ENCODE data around the gene ARL8A. TPM values are rescaled to one million over a fixed set of nuclear protein-coding genes. Genes with fewer than 3 reads are reported as not detected.

The ARL8A gene
- total RNA-seq, 2 experiments from 2014 or later: 25.1 to 44.6 TPM

GRCh38 chr1:202130816-202131522 is 13.6 kb downstream of the ARL8A start:
- no TSS peak for BruUV-seq (replicated peaks)
- H3K4me3 ChIP-seq (ENCODE audit: low read depth, low read length, poor library complexity, severe bottlenecking): no peak overlapping the region
- H3K9me3 ChIP-seq (ENCODE audit: low read length): no peaks in the 10 kb centered on the region
- no peak for TF ChIP-seq EZH2phosphoT487 (IDR thresholded peaks at IDR 0.05; ENCODE audit: borderline replicate concordance, low read depth, low read length)
- no peak overlapping the region for H3K27ac ChIP-seq (ENCODE audit: low read depth, low read length, poor library complexity, severe bottlenecking)
- ChIA-PET POLR2A (interaction anchor here (0.8 kb wide), 1 partner anchor 123 kb away, joined by 3 read pairs; no protein-coding TSS in a partner anchor), CTCF (ENCODE audit: unreplicated experiment) (interaction anchor here (0.6 kb wide), 1 partner anchor 376 kb away, joined by 3 read pairs; no protein-coding TSS in a partner anchor)
- no peak for DNase-seq (ENCODE audit: low spot score)
- H3K4me1 ChIP-seq (ENCODE audit: insufficient read depth, low read length, poor library complexity, severe bottlenecking): no peaks in the 10 kb centered on the region
- H4K20me1 ChIP-seq (ENCODE audit: insufficient read depth, low read length): no peaks in the 10 kb centered on the region; the same call in 1 of the 2 replicates
- no peak overlapping the region for H3K4me2 ChIP-seq (ENCODE audit: low read length)
- no peak overlapping the region for H2AFZ ChIP-seq (ENCODE audit: low read length)
- intact Hi-C loops (cut with micrococcal nuclease; ENCODE audit: unreplicated experiment): no loop called here
- peaks cover 39% of the 10 kb centered on the region for H3K36me3 ChIP-seq (ENCODE audit: insufficient read depth, low read length)
- H3K79me2 ChIP-seq (ENCODE audit: insufficient read depth, low read depth, low read length): no peaks in the 10 kb centered on the region
- no peaks in the 10 kb centered on the region for H3K9me2 ChIP-seq (ENCODE audit: insufficient read depth, low read length)

DNA sequence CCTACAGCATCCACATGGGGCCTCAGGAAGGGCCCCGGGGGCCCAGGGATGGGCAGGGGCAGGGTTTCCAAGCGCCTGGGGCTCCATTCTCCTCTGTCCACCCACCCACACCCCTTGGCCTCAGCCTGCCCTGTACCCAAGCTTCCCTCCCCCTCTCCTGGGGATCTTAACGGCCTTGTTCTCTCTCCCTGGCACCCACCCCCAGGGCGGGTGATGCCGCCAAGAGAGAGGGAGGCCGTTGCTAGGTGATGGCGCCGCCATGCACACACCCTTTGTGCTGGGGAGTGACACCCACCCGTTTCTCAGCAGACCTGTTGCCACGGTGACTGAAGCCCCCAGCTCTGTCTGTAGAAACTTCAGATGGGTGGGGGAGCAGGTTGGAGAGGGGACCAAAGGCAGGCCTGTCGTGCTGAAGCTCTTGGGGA is 14.2 kb downstream of the ARL8A start:
- CTCF ChIA-PET (ENCODE audit: unreplicated experiment): interaction anchor here (0.6 kb wide), 1 partner anchor 376 kb away, joined by 3 read pairs; no protein-coding TSS in a partner anchor
- Histone ChIP-seq H3K9me3 (ENCODE audit: low read length) (no peaks in the 10 kb centered on the region), H3K4me2 (ENCODE audit: low read length) (no peak overlapping the region), H2AFZ (ENCODE audit: low read length) (no peak overlapping the region), H3K36me3 (ENCODE audit: insufficient read depth, low read length) (peaks cover 32% of the 10 kb centered on the region), H3K27ac (ENCODE audit: low read depth, low read length, poor library complexity, severe bottlenecking) (no peak overlapping the region), H3K9me2 (ENCODE audit: insufficient read depth, low read length) (no peaks in the 10 kb centered on the region), H3K4me1 (ENCODE audit: insufficient read depth, low read length, poor library complexity, severe bottlenecking) (no peaks in the 10 kb centered on the region), H4K20me1 (ENCODE audit: insufficient read depth, low read length) (no peaks in the 10 kb centered on the region; the same call in 1 of the 2 replicates), H3K4me3 (ENCODE audit: low read depth, low read length, poor library complexity, severe bottlenecking) (no peak overlapping the region), H3K79me2 (ENCODE audit: insufficient read depth, low read depth, low read length) (no peaks in the 10 kb centered on the region)
- TF ChIP-seq CTCF (conservative IDR thresholded peaks at IDR 0.05; ENCODE audit: low read length) (no peak), EZH2phosphoT487 (IDR thresholded peaks at IDR 0.05; ENCODE audit: borderline replicate concordance, low read depth, low read length) (no peak)
- intact Hi-C loops (cut with micrococcal nuclease; ENCODE audit: unreplicated experiment): no loop called here
- no TSS peak for BruUV-seq (replicated peaks)
- POLR2A ChIA-PET: interaction anchor here (0.6 kb wide), 1 partner anchor 291 kb away, joined by 5 read pairs; no protein-coding TSS in a partner anchor
- DNase-seq (ENCODE audit: low spot score): no peak

DNA sequence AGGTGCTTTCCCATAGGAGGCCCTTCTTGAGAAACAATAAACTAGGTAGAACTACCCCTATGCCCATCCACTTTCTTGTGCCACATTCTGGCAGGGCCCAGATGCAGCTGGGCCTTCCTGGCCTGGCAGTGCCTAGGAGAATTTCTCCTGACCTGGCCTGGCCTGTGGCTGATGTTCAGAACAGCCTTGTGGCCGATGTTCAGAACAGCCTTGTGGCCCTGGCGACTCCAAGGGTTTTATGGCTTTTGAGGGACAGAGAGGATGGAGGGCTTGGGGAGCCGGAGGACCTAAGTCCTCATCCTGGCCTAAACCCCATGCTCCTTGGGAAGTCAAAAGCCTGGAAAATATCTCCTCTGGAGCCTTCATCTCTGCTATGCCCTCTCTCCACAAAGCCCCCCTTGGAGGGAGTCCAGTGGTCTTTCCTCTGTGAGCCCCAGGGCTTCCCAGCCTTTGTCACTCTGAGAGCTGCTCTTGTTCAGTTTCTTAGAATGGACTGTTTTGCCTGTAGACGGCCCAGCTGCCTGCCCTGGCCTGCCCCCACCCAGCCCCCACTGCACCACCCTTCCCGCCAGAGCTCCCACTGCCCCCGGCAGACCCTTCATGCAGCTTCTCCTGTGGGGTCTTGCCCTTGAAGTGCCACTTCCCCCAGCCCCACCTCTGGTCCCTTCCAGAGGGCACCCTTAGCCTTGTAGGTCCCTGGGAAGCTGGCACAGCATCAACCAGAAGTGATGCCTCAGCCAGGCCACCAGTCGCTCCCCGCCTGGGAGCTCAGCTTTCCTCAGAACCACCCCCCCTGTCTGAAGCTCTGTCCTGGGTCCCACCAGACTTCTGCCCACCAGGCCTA is 14.9 kb downstream of the ARL8A start:
- no peaks in the 10 kb centered on the region for H3K9me2 ChIP-seq (ENCODE audit: insufficient read depth, low read length)
- BruUV-seq (replicated peaks): no TSS peak
- POLR2A ChIA-PET: interaction anchor here (0.6 kb wide), 1 partner anchor 292 kb away, joined by 5 read pairs; no protein-coding TSS in a partner anchor

More for the DNA sequence above, 14.9 kb downstream of the ARL8A start:
- Histone ChIP-seq H3K9me3 (ENCODE audit: low read length) (no peaks in the 10 kb centered on the region), H3K36me3 (ENCODE audit: insufficient read depth, low read length) (peaks cover 26% of the 10 kb centered on the region), H3K4me1 (ENCODE audit: insufficient read depth, low read length, poor library complexity, severe bottlenecking) (no peaks in the 10 kb centered on the region), H4K20me1 (ENCODE audit: insufficient read depth, low read length) (no peaks in the 10 kb centered on the region; the same call in 1 of the 2 replicates), H3K79me2 (ENCODE audit: insufficient read depth, low read depth, low read length) (no peaks in the 10 kb centered on the region), H3K4me2 (ENCODE audit: low read length) (no peak overlapping the region), H3K4me3 (ENCODE audit: low read depth, low read length, poor library complexity, severe bottlenecking) (no peak overlapping the region), H3K27ac (ENCODE audit: low read depth, low read length, poor library complexity, severe bottlenecking) (no peak overlapping the region), H2AFZ (ENCODE audit: low read length) (no peak overlapping the region)
- no peak for TF ChIP-seq EZH2phosphoT487 (IDR thresholded peaks at IDR 0.05; ENCODE audit: borderline replicate concordance, low read depth, low read length)
- no peak for TF ChIP-seq CTCF (conservative IDR thresholded peaks at IDR 0.05; ENCODE audit: low read length)
- no peak for DNase-seq (ENCODE audit: low spot score)
- intact Hi-C loops (cut with micrococcal nuclease; ENCODE audit: unreplicated experiment): no loop called here
- CTCF ChIA-PET (ENCODE audit: unreplicated experiment): no interaction called here
